ENCODE results near the gene ABI3BP. TPM values are rescaled to one million over a fixed set of nuclear protein-coding genes. Genes with fewer than 3 reads are reported as not detected.

The ABI3BP gene
- total and polyA plus RNA-seq, 2 donors (not counting 1 experiment from before 2014, with no cell fraction given): 4.8 to 62.9 TPM

GRCh38 chr3:100856821-100857220 lies 136.4 kb downstream of the ABI3BP start:
- Histone ChIP-seq H3K4me2 (ENCODE audit: extremely low read depth, insufficient read depth, low read length) (no peak overlapping the region), H3K27ac (ENCODE audit: insufficient read depth, low read length) (no peak overlapping the region), H3K36me3 (ENCODE audit: control insufficient read depth, insufficient read depth, low read length) (no peaks in the 10 kb centered on the region), H3K27me3 (ENCODE audit: control insufficient read depth, insufficient read depth, low read length) (no peaks in the 10 kb centered on the region), H2AFZ (ENCODE audit: low read length) (no peak overlapping the region), H4K20me1 (ENCODE audit: control insufficient read depth, extremely low read depth, insufficient read depth, low read length) (no peaks in the 10 kb centered on the region), H3K9ac (ENCODE audit: insufficient read depth, low read length) (no peak overlapping the region), H3K9me3 (ENCODE audit: control insufficient read depth, insufficient read depth, low read depth, low read length) (no peaks in the 10 kb centered on the region), H3K79me2 (ENCODE audit: control insufficient read depth, insufficient read depth, low read length) (no peaks in the 10 kb centered on the region), H3K4me3 (replicated peaks in 1 of 4; ENCODE audit: control extremely low read depth in 1 of 4, insufficient read depth in 1 of 4, low read depth in 3 of 4, low read length in 4 of 4) (no peak overlapping the region), H3K4me1 (ENCODE audit: control insufficient read depth, extremely low read depth, insufficient read depth, low read length) (no peaks in the 10 kb centered on the region)
- no peak for TF ChIP-seq EZH2 (IDR thresholded peaks at IDR 0.05; ENCODE audit: low read length, missing control alignments)
- no peak for DNase-seq (ENCODE audit: low read depth in 2 of 2)

GRCh38 chr3:100852840-100853239 lies 140.4 kb downstream of the ABI3BP start:
- no peak for DNase-seq (ENCODE audit: low read depth in 2 of 2)

GRCh38 chr3:100850701-100851100 lies 142.5 kb downstream of the ABI3BP start:
- no peaks in the 10 kb centered on the region for H3K4me1 ChIP-seq (ENCODE audit: control insufficient read depth, extremely low read depth, insufficient read depth, low read length)
- H2AFZ ChIP-seq (ENCODE audit: low read length): no peak overlapping the region
- H3K27me3 ChIP-seq (ENCODE audit: control insufficient read depth, insufficient read depth, low read length): no peaks in the 10 kb centered on the region
- no peak overlapping the region for H3K9ac ChIP-seq (ENCODE audit: insufficient read depth, low read length)
- no peaks in the 10 kb centered on the region for H4K20me1 ChIP-seq (ENCODE audit: control insufficient read depth, extremely low read depth, insufficient read depth, low read length)
- H3K27ac ChIP-seq (ENCODE audit: insufficient read depth, low read length): no peak overlapping the region
- TF ChIP-seq CTCF (conservative IDR thresholded peaks at IDR 0.05 in 1 of 2, IDR thresholded peaks at IDR 0.05 in 1 of 2; ENCODE audit: low read depth in 1 of 2, low read length in 2 of 2) (no peak), EZH2 (IDR thresholded peaks at IDR 0.05; ENCODE audit: low read length, missing control alignments) (no peak)
- no peaks in the 10 kb centered on the region for H3K36me3 ChIP-seq (ENCODE audit: control insufficient read depth, insufficient read depth, low read length)
- no peaks in the 10 kb centered on the region for H3K79me2 ChIP-seq (ENCODE audit: control insufficient read depth, insufficient read depth, low read length)
- H3K9me3 ChIP-seq (ENCODE audit: control insufficient read depth, insufficient read depth, low read depth, low read length): no peaks in the 10 kb centered on the region
- no peak overlapping the region for H3K4me2 ChIP-seq (ENCODE audit: extremely low read depth, insufficient read depth, low read length)
- no peak overlapping the region for H3K4me3 ChIP-seq (replicated peaks in 1 of 4; ENCODE audit: control extremely low read depth in 1 of 4, insufficient read depth in 1 of 4, low read depth in 3 of 4, low read length in 4 of 4)
- DNase-seq (ENCODE audit: low read depth in 2 of 2): no peak

More at GRCh38 chr3:100852840-100853239, 140.4 kb downstream of the ABI3BP start:
- Histone ChIP-seq H2AFZ (ENCODE audit: low read length) (no peak overlapping the region), H3K9me3 (ENCODE audit: control insufficient read depth, insufficient read depth, low read depth, low read length) (no peaks in the 10 kb centered on the region), H3K27ac (ENCODE audit: insufficient read depth, low read length) (no peak overlapping the region), H3K27me3 (ENCODE audit: control insufficient read depth, insufficient read depth, low read length) (no peaks in the 10 kb centered on the region), H3K4me3 (replicated peaks in 1 of 4; ENCODE audit: control extremely low read depth in 1 of 4, insufficient read depth in 1 of 4, low read depth in 3 of 4, low read length in 4 of 4) (no peak overlapping the region), H3K79me2 (ENCODE audit: control insufficient read depth, insufficient read depth, low read length) (no peaks in the 10 kb centered on the region), H4K20me1 (ENCODE audit: control insufficient read depth, extremely low read depth, insufficient read depth, low read length) (no peaks in the 10 kb centered on the region), H3K4me1 (ENCODE audit: control insufficient read depth, extremely low read depth, insufficient read depth, low read length) (no peaks in the 10 kb centered on the region), H3K4me2 (ENCODE audit: extremely low read depth, insufficient read depth, low read length) (no peak overlapping the region), H3K9ac (ENCODE audit: insufficient read depth, low read length) (no peak overlapping the region), H3K36me3 (ENCODE audit: control insufficient read depth, insufficient read depth, low read length) (no peaks in the 10 kb centered on the region)
- TF ChIP-seq CTCF (conservative IDR thresholded peaks at IDR 0.05 in 1 of 2, IDR thresholded peaks at IDR 0.05 in 1 of 2; ENCODE audit: low read depth in 1 of 2, low read length in 2 of 2) (no peak), EZH2 (IDR thresholded peaks at IDR 0.05; ENCODE audit: low read length, missing control alignments) (no peak)

All from fibroblast of lung (primary cell).